Epithelial cell of proximal tubule (primary cell): Measurements from ENCODE around the gene PHLDA2. TPM values are rescaled to one million over a fixed set of nuclear protein-coding genes. Genes with fewer than 3 reads are reported as not detected.

Experiments used
- DNase-seq: peaks from one replicate; pipeline ENCODE4 v3.0.0-alpha.2; 2011; ENCODE audit warnings: low read depth
- H3K4me3 ChIP-seq: 2 replicates; pipeline ENCODE4 v1.5.1; 2011; ENCODE audit warnings: low read depth, mild to moderate bottlenecking, low read length
- total RNA-seq: library from RNA; depleted of rRNA; stranded (reverse); fragments of >200 nt; gene quantifications from 2 replicates; pipeline ENCODE4 v1.2.3, GENCODE V29; 2015
- TF ChIP-seq, protein P1 (sequence below): conservative IDR thresholded peaks from 2 replicates; pipeline ENCODE4 v1.5.1; 2012; ENCODE audit warnings: low read depth, mild to moderate bottlenecking, low read length

PHLDA2 gene
- total RNA-seq, 1 donor from 2014 or later, result 63.1 TPM

GRCh38 chr11:2878782-2879181 lies 50.4 kb downstream of the PHLDA2 start:
- DNase-seq, result no peak
- TF ChIP-seq, protein P1, sequence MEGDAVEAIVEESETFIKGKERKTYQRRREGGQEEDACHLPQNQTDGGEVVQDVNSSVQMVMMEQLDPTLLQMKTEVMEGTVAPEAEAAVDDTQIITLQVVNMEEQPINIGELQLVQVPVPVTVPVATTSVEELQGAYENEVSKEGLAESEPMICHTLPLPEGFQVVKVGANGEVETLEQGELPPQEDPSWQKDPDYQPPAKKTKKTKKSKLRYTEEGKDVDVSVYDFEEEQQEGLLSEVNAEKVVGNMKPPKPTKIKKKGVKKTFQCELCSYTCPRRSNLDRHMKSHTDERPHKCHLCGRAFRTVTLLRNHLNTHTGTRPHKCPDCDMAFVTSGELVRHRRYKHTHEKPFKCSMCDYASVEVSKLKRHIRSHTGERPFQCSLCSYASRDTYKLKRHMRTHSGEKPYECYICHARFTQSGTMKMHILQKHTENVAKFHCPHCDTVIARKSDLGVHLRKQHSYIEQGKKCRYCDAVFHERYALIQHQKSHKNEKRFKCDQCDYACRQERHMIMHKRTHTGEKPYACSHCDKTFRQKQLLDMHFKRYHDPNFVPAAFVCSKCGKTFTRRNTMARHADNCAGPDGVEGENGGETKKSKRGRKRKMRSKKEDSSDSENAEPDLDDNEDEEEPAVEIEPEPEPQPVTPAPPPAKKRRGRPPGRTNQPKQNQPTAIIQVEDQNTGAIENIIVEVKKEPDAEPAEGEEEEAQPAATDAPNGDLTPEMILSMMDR, result no peak
- no peak overlapping the region for H3K4me3 ChIP-seq

Other genes starting within 250 kb of the PHLDA2 start
- 0.14 and 0.63 TPM in 2 replicates for gene KCNQ1OT1, start 229.4 kb downstream of the PHLDA2 start, total RNA-seq
- gene CDKN1C, start 43.6 kb downstream of the PHLDA2 start, total RNA-seq, result 12.7 and 27.7 TPM in 2 replicates
- gene NAP1L4, start 62.9 kb upstream of the PHLDA2 start, total RNA-seq, result 121 and 156 TPM in 2 replicates
- 32.9 and 61.6 TPM in 2 replicates for gene CARS1, start 128.0 kb upstream of the PHLDA2 start, total RNA-seq
- gene OSBPL5, start 235.9 kb upstream of the PHLDA2 start, total RNA-seq, result 8.9 and 25.3 TPM in 2 replicates